Peyer's patch (tissue), 4 donors: ENCODE data around the gene CCR6.

ENCODE experiments used
- POLR2A ChIP-seq, 2 donors: fragments of 450-650 bp; IDR thresholded peaks; one replicate each; pipeline ENCODE4 v1.5.1; 2017; ENCODE audit warnings: antibody characterized with exemption in 2 of 2, mild to moderate bottlenecking in 2 of 2, moderate library complexity in 2 of 2
- TF ChIP-seq, protein P1 (sequence below), 6 experiments: fragments of 450-650 bp in 4 of 6; fragments of 200-600 bp in 2 of 6; sonication (generic) in 1 of 6; IDR thresholded peaks; one replicate each; pipeline ENCODE4 v1.5.1; 2017 to 2019; ENCODE audit warnings: antibody characterized with exemption in 6 of 6, mild to moderate bottlenecking in 3 of 6, moderate library complexity in 1 of 6

DNA sequence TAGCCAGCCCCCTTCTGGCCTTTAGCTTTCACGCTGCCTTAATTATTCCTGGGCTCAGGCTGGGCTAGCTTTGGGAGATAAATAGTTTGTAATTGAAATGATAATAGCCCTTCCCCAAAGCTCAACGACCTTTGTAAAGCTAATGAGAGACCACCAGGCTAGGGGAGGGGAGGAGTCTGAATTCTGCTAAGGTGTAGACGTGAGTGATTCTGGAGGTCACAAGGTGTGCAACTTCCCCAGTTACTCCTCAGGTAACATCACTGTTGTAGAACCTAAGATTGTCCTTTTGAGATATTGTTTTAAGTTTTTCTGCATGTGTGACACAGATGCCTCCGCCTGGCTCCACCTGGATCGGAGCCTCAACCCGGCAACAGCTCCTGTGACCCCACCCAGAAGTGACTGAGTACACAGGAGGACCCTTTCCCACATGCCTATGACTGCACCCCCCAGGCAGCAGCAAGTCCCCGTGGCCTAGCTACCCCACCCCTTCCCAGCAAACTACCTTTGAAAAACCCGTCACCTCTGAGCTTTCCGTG is 40.6 kb downstream of the CCR6 start:
- TF ChIP-seq, protein P1, sequence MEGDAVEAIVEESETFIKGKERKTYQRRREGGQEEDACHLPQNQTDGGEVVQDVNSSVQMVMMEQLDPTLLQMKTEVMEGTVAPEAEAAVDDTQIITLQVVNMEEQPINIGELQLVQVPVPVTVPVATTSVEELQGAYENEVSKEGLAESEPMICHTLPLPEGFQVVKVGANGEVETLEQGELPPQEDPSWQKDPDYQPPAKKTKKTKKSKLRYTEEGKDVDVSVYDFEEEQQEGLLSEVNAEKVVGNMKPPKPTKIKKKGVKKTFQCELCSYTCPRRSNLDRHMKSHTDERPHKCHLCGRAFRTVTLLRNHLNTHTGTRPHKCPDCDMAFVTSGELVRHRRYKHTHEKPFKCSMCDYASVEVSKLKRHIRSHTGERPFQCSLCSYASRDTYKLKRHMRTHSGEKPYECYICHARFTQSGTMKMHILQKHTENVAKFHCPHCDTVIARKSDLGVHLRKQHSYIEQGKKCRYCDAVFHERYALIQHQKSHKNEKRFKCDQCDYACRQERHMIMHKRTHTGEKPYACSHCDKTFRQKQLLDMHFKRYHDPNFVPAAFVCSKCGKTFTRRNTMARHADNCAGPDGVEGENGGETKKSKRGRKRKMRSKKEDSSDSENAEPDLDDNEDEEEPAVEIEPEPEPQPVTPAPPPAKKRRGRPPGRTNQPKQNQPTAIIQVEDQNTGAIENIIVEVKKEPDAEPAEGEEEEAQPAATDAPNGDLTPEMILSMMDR (IDR thresholded peaks at IDR 0.05) = no peak
- TF ChIP-seq POLR2A (IDR thresholded peaks at IDR 0.05) = no peak
